DOHH2 (cell line): ENCODE data around the gene RARG.

Experiments
- CTCF ChIP-seq: fragments of 200-600 bp; sonication (generic); IDR thresholded peaks from one replicate; pipeline ENCODE4 v1.5.1; 2014; ENCODE audit warnings: antibody characterized with exemption, mild to moderate bottlenecking, low read depth, low read length; ENCODE audit not compliant: poor library complexity, severe bottlenecking
- EZH2phosphoT487 ChIP-seq: fragments of 200-600 bp; sonication (generic); IDR thresholded peaks from 2 replicates; pipeline ENCODE4 v1.6.1; 2017; ENCODE audit warnings: borderline replicate concordance, mild to moderate bottlenecking, antibody characterized with exemption, low read length, moderate library complexity, mixed read lengths

DNA sequence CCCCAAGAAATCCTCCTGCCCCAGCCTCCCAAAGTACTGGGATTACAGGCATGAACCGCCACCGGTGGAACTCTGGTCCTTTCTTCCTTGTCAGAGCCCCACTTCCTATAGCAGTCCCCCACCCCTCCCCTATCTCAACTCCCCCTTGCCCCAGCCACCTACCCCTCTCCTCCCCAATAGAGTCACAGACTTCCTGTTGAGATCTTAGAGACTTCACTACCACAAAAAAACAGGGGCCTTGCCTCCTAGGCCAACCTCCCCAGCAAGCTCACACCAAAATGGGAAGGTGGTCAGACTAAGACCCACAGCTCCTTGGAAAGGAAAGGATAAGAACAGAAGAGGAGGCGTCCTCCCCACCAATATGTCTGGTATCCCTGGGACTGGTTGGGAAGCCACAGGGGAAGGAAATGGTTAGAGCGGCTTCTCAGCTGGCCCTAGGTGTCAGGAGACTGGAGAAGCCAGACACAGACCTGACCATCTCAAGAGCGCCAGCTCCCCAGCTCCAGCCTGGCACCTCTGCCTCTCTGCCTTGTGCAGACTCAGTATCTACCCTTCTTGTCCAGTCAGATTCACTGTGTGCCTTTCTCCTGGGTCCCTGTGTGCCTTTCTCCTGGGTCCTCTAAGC is 33.4 kb downstream of the RARG start:
- TF ChIP-seq EZH2phosphoT487, result no peak
- no peak for TF ChIP-seq CTCF
